Hepatocyte (in vitro differentiated cells): Measurements from ENCODE around the gene PPOX. TPM values are rescaled to one million over a fixed set of nuclear protein-coding genes. Genes with fewer than 3 reads are reported as not detected.

Experiments
- DNase-seq: peaks from one replicate; pipeline ENCODE4 v3.0.0-alpha.2; 2016; ENCODE audit warnings: low spot score
- H2AFZ ChIP-seq: fragments of 200-600 bp; sonication (generic); 2 replicates; pipeline ENCODE4 v1.6.0; 2016; ENCODE audit warnings: antibody characterized with exemption, mild to moderate bottlenecking
- H3K27ac ChIP-seq: fragments of 200-600 bp; sonication (generic); 2 replicates; pipeline ENCODE4 v1.5.1; 2016; ENCODE audit warnings: mild to moderate bottlenecking
- H3K27me3 ChIP-seq: fragments of 200-600 bp; sonication (generic); 2 replicates; pipeline ENCODE4 v1.6.1; 2016
- H3K36me3 ChIP-seq: fragments of 200-600 bp; sonication (generic); replicated peaks from 2 replicates; pipeline ENCODE4 v1.5.1; 2016; ENCODE audit warnings: low read depth; ENCODE audit not compliant: insufficient read depth
- H3K4me1 ChIP-seq: fragments of 200-600 bp; sonication (generic); 2 replicates; pipeline ENCODE4 v1.5.1; 2016; ENCODE audit warnings: mild to moderate bottlenecking, moderate library complexity; ENCODE audit not compliant: insufficient read depth
- H3K4me2 ChIP-seq: fragments of 200-600 bp; sonication (generic); 2 replicates; pipeline ENCODE4 v1.6.0; 2016
- H3K4me3 ChIP-seq: fragments of 200-600 bp; sonication (generic); 2 replicates; pipeline ENCODE4 v1.5.1; 2016; ENCODE audit warnings: mild to moderate bottlenecking
- H3K79me2 ChIP-seq: fragments of 200-600 bp; sonication (generic); 2 replicates; pipeline ENCODE4 v1.6.0; 2017; ENCODE audit warnings: mild to moderate bottlenecking
- H3K9me2 ChIP-seq: fragments of 200-600 bp; sonication (generic); replicated peaks from 2 replicates; pipeline ENCODE4 v1.6.0; 2017; ENCODE audit warnings: mild to moderate bottlenecking; ENCODE audit not compliant: insufficient read depth
- H3K9me3 ChIP-seq: fragments of 200-600 bp; sonication (generic); 2 replicates; pipeline ENCODE4 v1.5.1; 2016; ENCODE audit warnings: low read depth, mild to moderate bottlenecking
- H4K20me1 ChIP-seq: fragments of 200-600 bp; sonication (generic); 2 replicates; pipeline ENCODE4 v1.6.0; 2016; ENCODE audit warnings: mild to moderate bottlenecking; ENCODE audit not compliant: insufficient read depth, poor library complexity, severe bottlenecking
- CTCF ChIP-seq: fragments of 200-600 bp; sonication (generic); IDR thresholded peaks from 2 replicates; pipeline ENCODE4 v1.5.1; 2016; ENCODE audit warnings: antibody characterized with exemption, mild to moderate bottlenecking; ENCODE audit not compliant: poor library complexity
- EZH2 ChIP-seq: fragments of 200-600 bp; sonication (generic); IDR thresholded peaks from 2 replicates; pipeline ENCODE4 v1.6.1; 2016; ENCODE audit warnings: antibody characterized with exemption, mild to moderate bottlenecking, borderline replicate concordance
- EZH2phosphoT487 ChIP-seq: fragments of 200-600 bp; sonication (generic); IDR thresholded peaks from one replicate; pipeline ENCODE4 v1.6.1; 2018; ENCODE audit warnings: antibody characterized with exemption, mild to moderate bottlenecking, low read depth, moderate library complexity; ENCODE audit not compliant: unreplicated experiment, severe bottlenecking
- WGBS: methylation state at CpG from one replicate; pipeline ENCODE4 v1.1.6; 2016; ENCODE audit warnings: low lambda C conversion rate; ENCODE audit errors: missing lambda C conversion rate; 5-methylcytosine and 5-hydroxymethylcytosine counted together
- polyA plus RNA-seq: library from polyadenylated mRNA; unstranded; fragments of >200 nt; fragmentation: Nextera tagmentation; extraction: Ambion mirVana; gene quantifications from 2 replicates; pipeline ENCODE4 v1.2.1, GENCODE V29; 2016
- total RNA-seq: library from RNA; depleted of rRNA; stranded (reverse); fragments of >200 nt; gene quantifications from 2 replicates; pipeline ENCODE4 v1.2.3, GENCODE V29; 2014

Gene PPOX
- 11.2 and 18.3 TPM in 2 replicates for total RNA-seq
- 30.7 and 31.6 TPM in 2 replicates for polyA plus RNA-seq

- peaks cover 6% of the 10 kb centered on the region for H3K79me2 ChIP-seq
- WGBS = 1% methylated on average over 54 of the region's 54 CpGs
- TF ChIP-seq CTCF = peak; percentile 50
- no peak for TF ChIP-seq EZH2
- H2AFZ ChIP-seq = peak within 1 kb of the TSS; percentile 74
- no peaks in the 10 kb centered on the region for H3K9me2 ChIP-seq
- peaks cover 11% of the 10 kb centered on the region for H3K4me1 ChIP-seq
- peak; percentile 98 for DNase-seq
- H3K27ac ChIP-seq = peak within 1 kb of the TSS; percentile 85
- no peaks in the 10 kb centered on the region for H3K27me3 ChIP-seq
- no peaks in the 10 kb centered on the region for H3K36me3 ChIP-seq
- H4K20me1 ChIP-seq = no peaks in the 10 kb centered on the region
- H3K4me2 ChIP-seq = peak within 1 kb of the TSS; percentile 74
- H3K4me3 ChIP-seq = peak within 1 kb of the TSS; percentile 47
- no peaks in the 10 kb centered on the region for H3K9me3 ChIP-seq
Measured at GRCh38 chr1:161165742-161166668, at the start of gene PPOX. Gene PPOX, plus strand, starts transcription at chr1:161166426. Its CDS starts 422 bp downstream, at chr1:161166848.

GRCh38 chr1:161117759-161118581 is 48.3 kb upstream of the PPOX start, which contains the start of the genes NIT1 and PFDN2:
Gene NIT1, plus strand, starts transcription at chr1:161118105. Its CDS starts 72 bp downstream, at chr1:161118177.
Gene PFDN2, minus strand, starts transcription at chr1:161118037. Its CDS starts 11 bp downstream, at chr1:161118026.
- Histone ChIP-seq H3K36me3 (no peaks in the 10 kb centered on the region), H2AFZ (peak within 1 kb of the TSS; percentile 54), H3K4me2 (peak within 1 kb of the TSS; percentile 83), H3K9me2 (no peaks in the 10 kb centered on the region), H3K9me3 (no peaks in the 10 kb centered on the region), H3K4me1 (peaks cover 30% of the 10 kb centered on the region), H3K4me3 (peak within 1 kb of the TSS; percentile 86), H3K79me2 (peaks cover 64% of the 10 kb centered on the region), H3K27me3 (no peaks in the 10 kb centered on the region), H3K27ac (peak within 1 kb of the TSS; percentile 95), H4K20me1 (peaks cover 4% of the 10 kb centered on the region)
- no peak for TF ChIP-seq EZH2phosphoT487
- no peak for TF ChIP-seq CTCF
- no peak for TF ChIP-seq EZH2
- under 1% methylated on average over 52 of the region's 58 CpGs for WGBS
- DNase-seq = peak; percentile 94

GRCh38 chr1:161119092-161119903 is 46.9 kb upstream of the PPOX start:
- Histone ChIP-seq H3K27ac (peak overlapping the region; percentile 95), H3K4me3 (no peak overlapping the region), H2AFZ (no peak overlapping the region), H3K9me3 (no peaks in the 10 kb centered on the region), H4K20me1 (no peaks in the 10 kb centered on the region), H3K9me2 (no peaks in the 10 kb centered on the region), H3K27me3 (no peaks in the 10 kb centered on the region), H3K4me2 (peak overlapping the region; percentile 83), H3K79me2 (peaks cover 51% of the 10 kb centered on the region), H3K4me1 (peaks cover 30% of the 10 kb centered on the region), H3K36me3 (no peaks in the 10 kb centered on the region)
- TF ChIP-seq EZH2phosphoT487 (no peak), EZH2 (no peak), CTCF (peak; percentile 29)
- 46% methylated on average over 10 of the region's 10 CpGs for WGBS
- peak; percentile 86 for DNase-seq
